SK-N-SH treated with all-trans-retinoic acid at 6 μM for 48 hours (cell line): ENCODE measurements around the gene TACSTD2.

Experiments
- ARNTL ChIP-seq: fragments of 450-650 bp; formaldehyde crosslinking; IDR thresholded peaks from 2 replicates; pipeline ENCODE4 v1.5.0; 2020; ENCODE audit warnings: low read depth, mild to moderate bottlenecking, moderate library complexity, borderline replicate concordance
- BACH2 ChIP-seq: fragments of 250-450 bp; sonication (Bioruptor Pico); IDR thresholded peaks from 2 replicates; pipeline ENCODE4 v1.9.0; 2021; ENCODE audit warnings: mild to moderate bottlenecking, borderline replicate concordance
- ESRRG ChIP-seq: fragments of 250-450 bp; sonication (Bioruptor Pico); IDR thresholded peaks from 2 replicates; pipeline ENCODE4 v1.6.1; 2021; ENCODE audit warnings: mild to moderate bottlenecking
- RARB ChIP-seq: fragments of 250-450 bp; sonication (Bioruptor Pico); IDR thresholded peaks from 2 replicates; pipeline ENCODE4 v1.8.0; 2021; ENCODE audit warnings: mild to moderate bottlenecking, moderate library complexity
- SNAI2 ChIP-seq: fragments of 250-450 bp; sonication (Bioruptor Pico); IDR thresholded peaks from 2 replicates; pipeline ENCODE4 v1.5.0; 2020; ENCODE audit warnings: mild to moderate bottlenecking, moderate library complexity
- TOX ChIP-seq: fragments of 250-450 bp; sonication (Bioruptor Pico); IDR thresholded peaks from 2 replicates; pipeline ENCODE4 v1.8.0; 2021; ENCODE audit warnings: mild to moderate bottlenecking, moderate library complexity, borderline replicate concordance
- ZC3H10 ChIP-seq: fragments of 250-450 bp; sonication (Bioruptor Pico); IDR thresholded peaks from 2 replicates; pipeline ENCODE4 v1.5.1; 2021; ENCODE audit warnings: mild to moderate bottlenecking, moderate library complexity
- ZFP30 ChIP-seq: fragments of 450-650 bp; formaldehyde crosslinking; IDR thresholded peaks from 2 replicates; pipeline ENCODE4 v1.5.0; 2022; ENCODE audit warnings: mild to moderate bottlenecking, moderate library complexity
- ZNF70 ChIP-seq: fragments of 450-650 bp; formaldehyde crosslinking; IDR thresholded peaks from 2 replicates; pipeline ENCODE4 v1.5.0; 2020; ENCODE audit warnings: mild to moderate bottlenecking, moderate library complexity
- TF ChIP-seq, protein P1 (sequence below): fragments of 250-450 bp; sonication (Bioruptor Pico); IDR thresholded peaks from 2 replicates; pipeline ENCODE4 v1.5.1; 2020; ENCODE audit warnings: low read depth, mild to moderate bottlenecking, moderate library complexity
- TF ChIP-seq, protein P2 (sequence below): fragments of 250-450 bp; sonication (Bioruptor Pico); IDR thresholded peaks from 2 replicates; pipeline ENCODE4 v1.8.0; 2020; ENCODE audit warnings: mild to moderate bottlenecking, moderate library complexity, borderline replicate concordance

DNA sequence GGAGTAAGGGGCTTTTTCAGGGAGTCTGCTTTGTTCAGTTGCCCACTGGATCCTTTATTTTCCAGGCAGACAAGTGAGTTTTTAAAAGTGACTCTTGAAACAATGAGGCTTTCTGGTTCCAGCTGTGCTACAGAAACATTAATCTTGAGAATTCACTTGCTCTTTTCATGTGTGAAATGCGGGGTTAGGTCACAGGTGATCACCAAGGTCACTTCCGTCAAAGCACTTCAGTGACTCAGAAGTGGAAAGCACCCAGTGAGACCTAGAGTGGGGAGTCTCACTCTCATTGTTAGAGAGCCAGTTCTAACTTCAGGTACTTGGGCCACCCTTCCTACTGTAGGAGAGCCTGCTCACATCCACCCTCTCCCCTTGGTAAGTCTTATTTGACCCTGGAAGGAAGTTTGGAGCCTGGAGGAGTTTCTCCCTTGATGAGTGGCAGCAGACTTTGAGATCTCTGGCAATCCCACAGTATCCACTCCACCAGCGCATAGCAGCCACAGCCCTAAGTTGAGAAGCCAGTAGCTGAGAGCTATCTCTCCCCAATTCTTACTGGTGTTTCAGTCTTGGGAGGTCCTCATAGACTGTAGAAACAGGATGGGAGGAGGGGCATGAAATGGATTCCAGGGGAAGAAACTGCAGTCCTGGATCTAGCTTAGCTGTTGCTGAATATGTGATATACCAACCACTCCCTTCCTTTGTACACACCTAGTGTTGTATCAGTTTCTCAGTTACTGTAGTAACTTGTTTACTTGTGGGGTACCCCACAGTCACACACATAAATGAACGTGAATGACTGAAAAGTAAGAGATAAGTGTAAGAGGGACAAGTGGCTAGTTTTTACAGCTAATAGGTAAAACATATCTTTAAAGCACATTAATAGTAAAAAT lies 3.1 kb downstream of the TACSTD2 start:
- no peak for TF ChIP-seq ESRRG (CRISPR knock-in tag)
- TF ChIP-seq ZFP30 (CRISPR knock-in tag) = no peak
- TF ChIP-seq TOX (CRISPR knock-in tag) = no peak
- TF ChIP-seq, protein P1, sequence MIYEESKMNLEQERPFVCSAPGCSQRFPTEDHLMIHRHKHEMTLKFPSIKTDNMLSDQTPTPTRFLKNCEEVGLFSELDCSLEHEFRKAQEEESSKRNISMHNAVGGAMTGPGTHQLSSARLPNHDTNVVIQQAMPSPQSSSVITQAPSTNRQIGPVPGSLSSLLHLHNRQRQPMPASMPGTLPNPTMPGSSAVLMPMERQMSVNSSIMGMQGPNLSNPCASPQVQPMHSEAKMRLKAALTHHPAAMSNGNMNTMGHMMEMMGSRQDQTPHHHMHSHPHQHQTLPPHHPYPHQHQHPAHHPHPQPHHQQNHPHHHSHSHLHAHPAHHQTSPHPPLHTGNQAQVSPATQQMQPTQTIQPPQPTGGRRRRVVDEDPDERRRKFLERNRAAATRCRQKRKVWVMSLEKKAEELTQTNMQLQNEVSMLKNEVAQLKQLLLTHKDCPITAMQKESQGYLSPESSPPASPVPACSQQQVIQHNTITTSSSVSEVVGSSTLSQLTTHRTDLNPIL (CRISPR knock-in tag) = no peak
- TF ChIP-seq RARB (CRISPR knock-in tag) = no peak
- no peak for TF ChIP-seq ARNTL (CRISPR knock-in tag)
- no peak for TF ChIP-seq ZC3H10
- TF ChIP-seq, protein P2, sequence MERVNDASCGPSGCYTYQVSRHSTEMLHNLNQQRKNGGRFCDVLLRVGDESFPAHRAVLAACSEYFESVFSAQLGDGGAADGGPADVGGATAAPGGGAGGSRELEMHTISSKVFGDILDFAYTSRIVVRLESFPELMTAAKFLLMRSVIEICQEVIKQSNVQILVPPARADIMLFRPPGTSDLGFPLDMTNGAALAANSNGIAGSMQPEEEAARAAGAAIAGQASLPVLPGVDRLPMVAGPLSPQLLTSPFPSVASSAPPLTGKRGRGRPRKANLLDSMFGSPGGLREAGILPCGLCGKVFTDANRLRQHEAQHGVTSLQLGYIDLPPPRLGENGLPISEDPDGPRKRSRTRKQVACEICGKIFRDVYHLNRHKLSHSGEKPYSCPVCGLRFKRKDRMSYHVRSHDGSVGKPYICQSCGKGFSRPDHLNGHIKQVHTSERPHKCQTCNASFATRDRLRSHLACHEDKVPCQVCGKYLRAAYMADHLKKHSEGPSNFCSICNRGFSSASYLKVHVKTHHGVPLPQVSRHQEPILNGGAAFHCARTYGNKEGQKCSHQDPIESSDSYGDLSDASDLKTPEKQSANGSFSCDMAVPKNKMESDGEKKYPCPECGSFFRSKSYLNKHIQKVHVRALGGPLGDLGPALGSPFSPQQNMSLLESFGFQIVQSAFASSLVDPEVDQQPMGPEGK (CRISPR knock-in tag) = no peak
- TF ChIP-seq BACH2 (CRISPR knock-in tag) = no peak
- TF ChIP-seq SNAI2 = no peak
- TF ChIP-seq ZNF70 (CRISPR knock-in tag) = no peak
